ENCODE data around the gene STH. TPM values are rescaled to one million over a fixed set of nuclear protein-coding genes. Genes with fewer than 3 reads are reported as not detected.

The STH gene
- total RNA-seq, 3 donors from 2014 or later: not detected

GRCh38 chr17:46030752-46031151 lies 31.7 kb downstream of the STH start:
- Histone ChIP-seq H3K9me3 (no peaks in the 10 kb centered on the region), H3K4me1 (ENCODE audit: low read depth) (no peaks in the 10 kb centered on the region), H3K36me3 (ENCODE audit: low read depth) (peaks cover 10% of the 10 kb centered on the region), H3K4me3 (no peak overlapping the region)
- intact Hi-C loops (cut with DNase I, micrococcal nuclease): no loop called here
- no peak for ATAC-seq
- no peak for DNase-seq
- TF ChIP-seq, protein P1, sequence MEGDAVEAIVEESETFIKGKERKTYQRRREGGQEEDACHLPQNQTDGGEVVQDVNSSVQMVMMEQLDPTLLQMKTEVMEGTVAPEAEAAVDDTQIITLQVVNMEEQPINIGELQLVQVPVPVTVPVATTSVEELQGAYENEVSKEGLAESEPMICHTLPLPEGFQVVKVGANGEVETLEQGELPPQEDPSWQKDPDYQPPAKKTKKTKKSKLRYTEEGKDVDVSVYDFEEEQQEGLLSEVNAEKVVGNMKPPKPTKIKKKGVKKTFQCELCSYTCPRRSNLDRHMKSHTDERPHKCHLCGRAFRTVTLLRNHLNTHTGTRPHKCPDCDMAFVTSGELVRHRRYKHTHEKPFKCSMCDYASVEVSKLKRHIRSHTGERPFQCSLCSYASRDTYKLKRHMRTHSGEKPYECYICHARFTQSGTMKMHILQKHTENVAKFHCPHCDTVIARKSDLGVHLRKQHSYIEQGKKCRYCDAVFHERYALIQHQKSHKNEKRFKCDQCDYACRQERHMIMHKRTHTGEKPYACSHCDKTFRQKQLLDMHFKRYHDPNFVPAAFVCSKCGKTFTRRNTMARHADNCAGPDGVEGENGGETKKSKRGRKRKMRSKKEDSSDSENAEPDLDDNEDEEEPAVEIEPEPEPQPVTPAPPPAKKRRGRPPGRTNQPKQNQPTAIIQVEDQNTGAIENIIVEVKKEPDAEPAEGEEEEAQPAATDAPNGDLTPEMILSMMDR (IDR thresholded peaks at IDR 0.05): no peak

DNA sequence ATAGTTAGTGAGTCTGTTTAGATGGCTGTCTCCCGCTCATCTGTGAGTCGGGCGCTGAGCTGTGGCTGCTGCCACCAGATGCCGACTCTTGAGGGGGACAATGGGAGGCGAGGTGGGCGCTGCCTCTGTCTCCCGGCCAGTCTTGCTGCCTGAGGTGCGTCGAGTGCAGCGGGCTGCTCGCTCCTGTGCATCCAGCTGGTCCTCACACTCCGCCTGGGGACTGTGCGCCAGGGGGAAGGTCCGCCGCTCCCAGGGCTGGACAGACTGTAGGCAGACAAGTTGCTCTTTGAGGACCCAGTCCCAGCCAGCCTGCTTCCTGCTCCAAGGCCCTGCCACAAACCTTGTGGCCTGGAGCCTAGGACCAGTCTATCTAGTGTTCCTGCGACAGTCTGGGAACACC lies 32.4 kb downstream of the STH start:
- TF ChIP-seq, protein P1 (IDR thresholded peaks at IDR 0.05): no peak
- peak; percentile 5 for ATAC-seq
- no peaks in the 10 kb centered on the region for H3K4me1 ChIP-seq (ENCODE audit: low read depth)
- no peak overlapping the region for H3K4me3 ChIP-seq
- intact Hi-C loops (cut with DNase I, micrococcal nuclease): no loop called here
- no peak for DNase-seq
- H3K9me3 ChIP-seq: no peaks in the 10 kb centered on the region
- peaks cover 10% of the 10 kb centered on the region for H3K36me3 ChIP-seq (ENCODE audit: low read depth)

DNA sequence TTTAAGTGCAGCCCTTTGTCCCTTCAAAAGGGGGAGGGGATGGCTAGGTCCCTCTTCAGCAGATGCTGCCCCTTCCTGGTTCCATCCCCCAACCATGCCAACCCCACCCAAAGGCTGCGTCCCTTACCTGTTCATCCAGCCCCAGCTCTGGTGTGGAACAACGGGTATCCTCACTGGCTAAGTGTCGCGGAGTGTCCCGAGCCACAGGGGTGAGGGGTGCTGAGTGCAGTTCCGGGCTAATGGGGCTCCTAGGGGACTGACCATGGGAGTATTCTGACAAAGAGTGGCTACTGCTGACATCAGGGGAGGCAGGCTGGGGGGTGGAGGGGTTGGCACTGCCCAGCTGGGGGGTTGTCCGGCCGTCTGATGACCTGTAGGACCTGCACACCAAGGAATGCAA lies 32.9 kb downstream of the STH start:
- H3K4me1 ChIP-seq (ENCODE audit: low read depth): no peaks in the 10 kb centered on the region
- H3K36me3 ChIP-seq (ENCODE audit: low read depth): peaks cover 10% of the 10 kb centered on the region
- TF ChIP-seq, protein P1 (IDR thresholded peaks at IDR 0.05): no peak
- no peak for DNase-seq
- no peak overlapping the region for H3K4me3 ChIP-seq
- no peaks in the 10 kb centered on the region for H3K9me3 ChIP-seq
- intact Hi-C loops (cut with DNase I, micrococcal nuclease): no loop called here
- ATAC-seq: no peak

- intact Hi-C loops (cut with DNase I, micrococcal nuclease): no loop called here
- Histone ChIP-seq H3K9me3 (no peaks in the 10 kb centered on the region), H3K4me3 (no peak overlapping the region), H3K36me3 (ENCODE audit: low read depth) (peaks cover 10% of the 10 kb centered on the region), H3K4me1 (ENCODE audit: low read depth) (no peaks in the 10 kb centered on the region)
- TF ChIP-seq, protein P1 (IDR thresholded peaks at IDR 0.05): no peak
- ATAC-seq: no peak
- no peak for DNase-seq
Measured at GRCh38 chr17:46032909-46033308, 33.9 kb downstream of the STH start.

GRCh38 chr17:46033392-46033791 lies 34.3 kb downstream of the STH start:
- DNase-seq (no peak), ATAC-seq (no peak)
- TF ChIP-seq, protein P1 (IDR thresholded peaks at IDR 0.05): no peak
- Histone ChIP-seq H3K36me3 (ENCODE audit: low read depth) (peaks cover 14% of the 10 kb centered on the region), H3K4me1 (ENCODE audit: low read depth) (no peaks in the 10 kb centered on the region), H3K9me3 (no peaks in the 10 kb centered on the region), H3K4me3 (no peak overlapping the region)
- intact Hi-C loops (cut with DNase I, micrococcal nuclease): no loop called here

Data from mucosa of descending colon (tissue), 3 donors.